BLaER1 treated with 17β-estradiol and CSF1 and Interleukin-3, amounts not matched to agents 10 nM and 100 nM (cell line): ENCODE data around the gene AKAP11.

Experiments used
- H3K27ac ChIP-seq, 11 experiments: shearing (Covaris generic); formaldehyde crosslinking; 2 replicates each; pipeline ENCODE4 v1.8.1; 2022
- H3K27me3 ChIP-seq, 11 experiments: shearing (Covaris generic); formaldehyde crosslinking; 2 replicates each; pipeline ENCODE4 v1.8.1; 2022
- H3K36me3 ChIP-seq, 11 experiments: shearing (Covaris generic); formaldehyde crosslinking; 2 replicates each; pipeline ENCODE4 v1.8.1; 2022
- H3K4me1 ChIP-seq, 10 experiments: shearing (Covaris generic); formaldehyde crosslinking; 2 replicates each; pipeline ENCODE4 v1.8.1; 2022
- H3K4me2 ChIP-seq, 11 experiments: shearing (Covaris generic); formaldehyde crosslinking; 2 replicates each; pipeline ENCODE4 v1.8.1; 2022
- H3K4me3 ChIP-seq, 10 experiments: shearing (Covaris generic); formaldehyde crosslinking; 2 replicates each; pipeline ENCODE4 v1.8.1; 2022
- H3K9ac ChIP-seq, 11 experiments: shearing (Covaris generic); formaldehyde crosslinking; 2 replicates each; pipeline ENCODE4 v1.8.1; 2022
- H3K9me3 ChIP-seq, 11 experiments: shearing (Covaris generic); formaldehyde crosslinking; replicated peaks in 1 of 11; 2 replicates each; pipeline ENCODE4 v1.8.1; 2022
- H4K20me1 ChIP-seq, 11 experiments: shearing (Covaris generic); formaldehyde crosslinking; 2 replicates each; pipeline ENCODE4 v1.8.1; 2022
- Cebpa-rat ChIP-seq, 11 experiments: shearing (Covaris generic); IDR thresholded peaks; 2 replicates each; pipeline ENCODE4 v1.8.1; 2022

Gene AKAP11

DNA sequence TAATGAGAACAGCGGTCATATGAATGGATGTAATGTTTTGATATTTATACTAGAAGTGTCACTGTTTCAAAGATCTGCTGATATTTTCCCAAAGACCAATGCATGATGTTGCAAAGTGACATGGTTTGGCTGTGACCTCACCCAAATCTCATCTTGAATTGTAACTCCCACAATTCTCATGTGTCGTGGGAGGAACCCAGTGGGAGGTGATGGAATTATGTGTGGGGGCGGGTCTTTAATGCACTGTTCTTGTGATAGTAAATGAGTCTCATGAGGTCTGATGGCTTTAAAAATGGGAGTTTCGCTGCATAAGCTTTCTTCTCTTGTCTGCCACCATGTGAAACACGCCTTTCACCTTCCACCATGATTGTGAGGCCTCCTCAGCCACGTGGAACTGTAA, 98.3 kb downstream of the AKAP11 start:
- Histone ChIP-seq H3K36me3 (no peaks in the 10 kb centered on the region), H3K4me2 (0 out of 22 replicates have a peak overlapping the region, but pooled peaks of 1 of the 11 experiments have one; percentile 39), H3K9me3 (peaks cover 0 to 20% (median 5%) of the 10 kb centered on the region in 11 experiments; a peak in 7 of 22 replicates), H3K4me1 (peaks cover 18 to 35% (median 21%) of the 10 kb centered on the region in 10 experiments), H4K20me1 (no peaks in the 10 kb centered on the region), H3K27ac (no peak overlapping the region), H3K4me3 (no peak overlapping the region), H3K27me3 (no peaks in the 10 kb centered on the region), H3K9ac (no peak overlapping the region)
- no peak for TF ChIP-seq Cebpa-rat (IDR thresholded peaks at IDR 0.05)
